ENCODE measurements around the gene LRRC19. TPM values are rescaled to one million over a fixed set of nuclear protein-coding genes. Genes with fewer than 3 reads are reported as not detected.

LRRC19 gene
- total RNA-seq = 0.23 TPM in 1 of 2 replicates, not detected in the other

GRCh38 chr9:27005491-27005890, at the start of gene LRRC19:
TSS of gene LRRC19 (minus strand) at chr9:27005672. CDS start at chr9:26999694, 5,978 bp downstream.

GRCh38 chr9:26955921-26956859, 49.3 kb downstream of the LRRC19 start, which contains the start of gene IFT74:
TSS of gene IFT74 (plus strand) at chr9:26956412. CDS start at chr9:26961968, 5,556 bp downstream.

GRCh38 chr9:26946753-26947727, 58.4 kb downstream of the LRRC19 start, which contains the start of gene PLAA:
TSS of gene PLAA (minus strand) at chr9:26947242. CDS start at chr9:26947045, 197 bp downstream.

Other genes with a start within 250 kb of the LRRC19 start
- gene CAAP1, start 112.9 kb downstream of the LRRC19 start, total RNA-seq = 15.7 and 21.8 TPM in 2 replicates
- gene PLAA, start 58.4 kb downstream of the LRRC19 start, total RNA-seq = 28.9 and 33.6 TPM in 2 replicates
- gene IFT74, start 49.3 kb downstream of the LRRC19 start, total RNA-seq = 10.6 and 11.4 TPM in 2 replicates
- gene TEK, start 103.6 kb upstream of the LRRC19 start, total RNA-seq = 0.23 and 0.27 TPM in 2 replicates